GM21576 (cell line): ENCODE data around the gene MAGOH.

ENCODE experiments used
- ATAC-seq: cut with Tn5 transposase; IDR thresholded peaks from one replicate; pipeline ENCODE4 v1.9.1; 2021; ENCODE audit warnings: mild to moderate bottlenecking, moderate library complexity; ENCODE audit not compliant: unreplicated experiment

The MAGOH gene

GRCh38 chr1:53271446-53272090 lies 33.2 kb upstream of the MAGOH start:
- no peak for ATAC-seq

GRCh38 chr1:53270873-53271272 lies 32.6 kb upstream of the MAGOH start:
- ATAC-seq, result no peak

- ATAC-seq, result no peak
Measured at GRCh38 chr1:53270107-53270506, 31.8 kb upstream of the MAGOH start.

GRCh38 chr1:53267761-53268160 lies 29.4 kb upstream of the MAGOH start:
- ATAC-seq, result no peak

GRCh38 chr1:53266038-53266437 lies 27.7 kb upstream of the MAGOH start:
- ATAC-seq, result no peak

- ATAC-seq, result no peak
Measured at GRCh38 chr1:53265581-53265980, 27.3 kb upstream of the MAGOH start.

- ATAC-seq, result no peak
Measured at GRCh38 chr1:53264048-53264447, 25.7 kb upstream of the MAGOH start.

GRCh38 chr1:53262000-53262399 lies 23.7 kb upstream of the MAGOH start:
- no peak for ATAC-seq

- no peak for ATAC-seq
Measured at GRCh38 chr1:53260631-53261247, 22.4 kb upstream of the MAGOH start.

GRCh38 chr1:53259932-53260331 lies 21.6 kb upstream of the MAGOH start:
- ATAC-seq, result peak; percentile 67

- no peak for ATAC-seq
Measured at GRCh38 chr1:53258216-53258615, 19.9 kb upstream of the MAGOH start.

- ATAC-seq, result no peak
Measured at GRCh38 chr1:53257454-53258081, 19.2 kb upstream of the MAGOH start.

GRCh38 chr1:53256511-53257453 lies 18.5 kb upstream of the MAGOH start:
- ATAC-seq, result no peak

GRCh38 chr1:53255031-53255430 lies 16.7 kb upstream of the MAGOH start:
- no peak for ATAC-seq

- ATAC-seq, result no peak
Measured at GRCh38 chr1:53254011-53254640, 15.8 kb upstream of the MAGOH start.

- no peak for ATAC-seq
Measured at GRCh38 chr1:53250325-53250724, 12.0 kb upstream of the MAGOH start.

GRCh38 chr1:53249706-53250105 lies 11.4 kb upstream of the MAGOH start:
- no peak for ATAC-seq

- no peak for ATAC-seq
Measured at GRCh38 chr1:53246261-53247134, 8.2 kb upstream of the MAGOH start.

- no peak for ATAC-seq
Measured at GRCh38 chr1:53244141-53244540, 5.8 kb upstream of the MAGOH start.

- no peak for ATAC-seq
Measured at GRCh38 chr1:53242381-53242780, 4.1 kb upstream of the MAGOH start.
